Measurements from ENCODE around the gene FSIP1. TPM values are rescaled to one million over a fixed set of nuclear protein-coding genes. Genes with fewer than 3 reads are reported as not detected.
A peak's percentile ranks its signal among the peaks of the same experiment; 100 is the strongest.

FSIP1 gene
- total and polyA plus RNA-seq, 9 of the 15 experiments (the other 6 are each of a cell fraction or from before 2014, with no cell fraction given) = 0.07 to 0.51 (median 0.29) TPM

DNA sequence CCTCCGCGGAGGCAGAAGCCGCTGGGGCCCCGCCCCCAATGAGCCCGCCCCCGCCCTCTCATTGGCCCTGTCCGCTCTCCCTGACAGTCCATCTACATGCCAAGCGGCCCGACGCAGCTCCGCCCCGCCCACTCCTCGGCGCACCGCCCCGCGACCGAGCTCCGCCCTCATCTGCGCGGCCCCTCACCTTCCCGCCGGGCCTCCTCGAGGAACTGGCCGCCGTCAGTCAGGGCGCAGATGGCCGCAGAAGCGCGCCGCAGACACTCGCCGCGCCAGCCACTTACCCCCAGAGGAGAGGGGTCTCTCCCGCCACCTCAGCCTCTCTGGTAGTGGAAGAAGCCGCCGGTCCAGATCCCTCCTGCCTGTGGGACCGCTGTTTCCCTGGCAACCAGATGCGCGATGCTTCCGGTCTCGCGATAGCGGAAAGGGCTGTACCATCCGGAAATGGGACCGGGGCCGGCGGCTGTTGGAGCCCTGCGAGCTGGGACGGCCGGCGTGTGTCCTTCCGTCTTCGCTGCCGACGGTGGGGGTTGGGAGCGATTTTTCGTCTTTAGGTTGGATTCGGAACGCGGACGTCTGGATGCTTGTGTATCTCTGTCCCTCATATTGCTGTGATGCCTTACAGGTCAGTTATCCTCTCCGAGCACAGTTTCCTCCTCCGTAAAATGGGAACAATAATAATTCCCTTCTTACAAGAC, at the start of gene FSIP1 (continued):
- TF ChIP-seq, protein P1, sequence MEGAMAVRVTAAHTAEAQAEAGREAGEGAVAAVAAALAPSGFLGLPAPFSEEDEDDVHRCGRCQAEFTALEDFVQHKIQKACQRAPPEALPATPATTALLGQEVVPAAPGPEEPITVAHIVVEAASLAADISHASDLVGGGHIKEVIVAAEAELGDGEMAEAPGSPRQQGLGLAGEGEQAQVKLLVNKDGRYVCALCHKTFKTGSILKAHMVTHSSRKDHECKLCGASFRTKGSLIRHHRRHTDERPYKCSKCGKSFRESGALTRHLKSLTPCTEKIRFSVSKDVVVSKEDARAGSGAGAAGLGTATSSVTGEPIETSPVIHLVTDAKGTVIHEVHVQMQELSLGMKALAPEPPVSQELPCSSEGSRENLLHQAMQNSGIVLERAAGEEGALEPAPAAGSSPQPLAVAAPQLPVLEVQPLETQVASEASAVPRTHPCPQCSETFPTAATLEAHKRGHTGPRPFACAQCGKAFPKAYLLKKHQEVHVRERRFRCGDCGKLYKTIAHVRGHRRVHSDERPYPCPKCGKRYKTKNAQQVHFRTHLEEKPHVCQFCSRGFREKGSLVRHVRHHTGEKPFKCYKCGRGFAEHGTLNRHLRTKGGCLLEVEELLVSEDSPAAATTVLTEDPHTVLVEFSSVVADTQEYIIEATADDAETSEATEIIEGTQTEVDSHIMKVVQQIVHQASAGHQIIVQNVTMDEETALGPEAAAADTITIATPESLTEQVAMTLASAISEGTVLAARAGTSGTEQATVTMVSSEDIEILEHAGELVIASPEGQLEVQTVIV (CRISPR knock-in tag; IDR thresholded peaks at IDR 0.05; ENCODE audit: borderline replicate concordance) = no peak
- TF ChIP-seq ZNF224 (CRISPR knock-in tag; IDR thresholded peaks at IDR 0.05) (no peak), HMGN3 (IDR thresholded peaks at IDR 0.05; ENCODE audit: borderline replicate concordance, extremely low read depth, insufficient read length, low read depth, low read length) (peak; percentile 52), NCOA1 (IDR thresholded peaks at IDR 0.05; ENCODE audit: low read depth) (no peak), ZNF239 (CRISPR knock-in tag; IDR thresholded peaks at IDR 0.05) (no peak), ZNF24 (IDR thresholded peaks at IDR 0.05) (0 out of 2 replicates have a peak, but pooled peaks have one; percentile 14), ARID2 (IDR thresholded peaks at IDR 0.05) (no peak), CHD7 (IDR thresholded peaks at IDR 0.05; ENCODE audit: low read depth, low read length) (no peak), KDM2B (CRISPR knock-in tag; IDR thresholded peaks at IDR 0.05) (no peak), ZNF124 (CRISPR knock-in tag; IDR thresholded peaks at IDR 0.05) (no peak)

Measured in K562 (cell line).